SK-N-SH (cell line): Measurements from ENCODE around the gene DBR1. TPM values are rescaled to one million over a fixed set of nuclear protein-coding genes. Genes with fewer than 3 reads are reported as not detected.

Source experiments
- CTCF ChIA-PET: fragments of 300-600, 350-600 bp; formaldehyde crosslinking; extraction: SDS; loops from one replicate; lab custom pipeline; 2021; lab: Yijun Ruan, JAX
- POLR2A ChIA-PET: fragments of 350-600 bp; sonication (Branson Sonifier 250); formaldehyde crosslinking; extraction: SDS; loops from one replicate; lab custom pipeline; 2020; ENCODE audit warnings: antibody characterized with exemption, inconsistent platforms; lab: Yijun Ruan, JAX
- DNase-seq: peaks from one replicate; pipeline ENCODE4 v3.0.0; 2012
- H2AFZ ChIP-seq: fragments of 200-600 bp; sonication (generic); 2 replicates; pipeline ENCODE4 v1.8.1; 2016; ENCODE audit warnings: antibody characterized with exemption, mild to moderate bottlenecking, low read depth
- H3F3A ChIP-seq: fragments of 200-600 bp; sonication (generic); replicated peaks from 2 replicates; pipeline ENCODE3; 2016; ENCODE audit warnings: antibody characterized with exemption, mild to moderate bottlenecking; ENCODE audit not compliant: insufficient read depth
- H3K27ac ChIP-seq, 2 experiments: fragments of 200-500 bp in 1 of 2; fragments of 200-600 bp in 1 of 2; sonication (Bioruptor generic) in 1 of 2; sonication (generic), shearing (Covaris generic) in 1 of 2; 2 replicates each; pipeline versions ENCODE4 v1.5.1 to v1.6.1; 2014 to 2016; ENCODE audit warnings: low read depth in 2 of 2, inconsistent platforms in 1 of 2, low read length in 1 of 2, mild to moderate bottlenecking in 1 of 2, mixed read lengths in 1 of 2
- H3K27me3 ChIP-seq: fragments of 200-600 bp; sonication (generic), shearing (Covaris generic); 2 replicates; pipeline ENCODE4 v1.6.1; 2016; ENCODE audit warnings: mixed run types; ENCODE audit not compliant: insufficient read depth
- H3K36me3 ChIP-seq, 2 experiments: fragments of 200-500 bp in 1 of 2; fragments of 200-600 bp in 1 of 2; sonication (Bioruptor generic) in 1 of 2; sonication (generic) in 1 of 2; replicated peaks in 1 of 2; 2 replicates each; pipeline versions ENCODE3 to v1.5.1; 2014 to 2016; ENCODE audit warnings: low read length in 1 of 2, mild to moderate bottlenecking in 1 of 2; ENCODE audit not compliant: insufficient read depth in 2 of 2, control insufficient read depth in 1 of 2
- H3K4me1 ChIP-seq, 2 experiments: fragments of 200-500 bp in 1 of 2; fragments of 200-600 bp in 1 of 2; sonication (Bioruptor generic) in 1 of 2; sonication (generic), shearing (Covaris generic) in 1 of 2; 2 replicates each; pipeline versions ENCODE4 v1.5.1 to v1.6.1; 2014 to 2016; ENCODE audit warnings: low read depth in 1 of 2, low read length in 1 of 2, mixed run types in 1 of 2; ENCODE audit not compliant: insufficient read depth in 2 of 2, control insufficient read depth in 1 of 2
- H3K4me2 ChIP-seq: fragments of 200-600 bp; sonication (generic), shearing (Covaris generic); 2 replicates; pipeline ENCODE4 v1.6.1; 2017; ENCODE audit warnings: mixed run types
- H3K4me3 ChIP-seq, 2 experiments: fragments of 200-500 bp in 1 of 2; fragments of 200-600 bp in 1 of 2; sonication (Bioruptor generic) in 1 of 2; sonication (generic), shearing (Covaris generic) in 1 of 2; 2 replicates each; pipeline versions ENCODE4 v1.5.1 to v1.8.1; 2014 to 2016; ENCODE audit warnings: low read depth in 2 of 2, inconsistent platforms in 1 of 2, low read length in 1 of 2, mild to moderate bottlenecking in 1 of 2, mixed read lengths in 1 of 2, moderate library complexity in 1 of 2
- H3K79me2 ChIP-seq: fragments of 200-600 bp; sonication (generic); 2 replicates; pipeline ENCODE4 v1.8.1; 2017; ENCODE audit warnings: mild to moderate bottlenecking; ENCODE audit not compliant: insufficient read depth
- H3K9ac ChIP-seq: fragments of 200-600 bp; sonication (generic); 2 replicates; pipeline ENCODE4 v1.6.1; 2017; ENCODE audit warnings: mixed run types
- H3K9me2 ChIP-seq: fragments of 200-600 bp; sonication (generic); 2 replicates; pipeline ENCODE4 v1.6.1; 2017; ENCODE audit warnings: mixed run types
- H3K9me3 ChIP-seq: fragments of 200-600 bp; sonication (generic); 2 replicates; pipeline ENCODE4 v1.6.1; 2017; ENCODE audit warnings: mixed run types, mild to moderate bottlenecking, moderate library complexity
- H4K20me1 ChIP-seq: fragments of 200-600 bp; sonication (generic); 2 replicates; pipeline ENCODE4 v1.6.1; 2017; ENCODE audit warnings: mild to moderate bottlenecking, mixed run types; ENCODE audit not compliant: insufficient read depth
- CHD2 ChIP-seq: fragments of 150-350 bp; IDR thresholded peaks from 2 replicates; pipeline ENCODE4 v1.6.1; 2018; ENCODE audit warnings: low read length; ENCODE audit not compliant: partially characterized antibody
- FOSL2 ChIP-seq: IDR thresholded peaks from 2 replicates; pipeline ENCODE4 v1.4.0; 2012; ENCODE audit warnings: low read depth, mild to moderate bottlenecking, moderate library complexity, borderline replicate concordance
- GABPA ChIP-seq: IDR thresholded peaks from 2 replicates; pipeline ENCODE4 v1.4.0; 2012; ENCODE audit warnings: low read depth, mild to moderate bottlenecking
- NFIC ChIP-seq: IDR thresholded peaks from 2 replicates; pipeline ENCODE4 v1.4.0; 2012; ENCODE audit warnings: borderline replicate concordance
- REST ChIP-seq: IDR thresholded peaks from 2 replicates; pipeline ENCODE4 v1.6.1; 2012; ENCODE audit warnings: mild to moderate bottlenecking, low read depth, low read length, moderate library complexity
- SIN3A ChIP-seq: IDR thresholded peaks from 2 replicates; pipeline ENCODE4 v1.6.1; 2012; ENCODE audit warnings: low read depth, mild to moderate bottlenecking, low read length, moderate library complexity, borderline replicate concordance
- SMC3 ChIP-seq: IDR thresholded peaks from 2 replicates; pipeline ENCODE4 v1.6.1; 2012; ENCODE audit warnings: low read depth, low read length, improper control_type of control experiment
- TCF12 ChIP-seq: IDR thresholded peaks from 2 replicates; pipeline ENCODE4 v1.4.0; 2012
- USF2 ChIP-seq: fragments of 150-350 bp; IDR thresholded peaks from 2 replicates; pipeline ENCODE4 v1.6.1; 2017; ENCODE audit warnings: antibody characterized with exemption, low read length, low read depth, borderline replicate concordance
- YY1 ChIP-seq: IDR thresholded peaks from 2 replicates; pipeline ENCODE4 v1.4.0; 2012; ENCODE audit warnings: low read depth, mild to moderate bottlenecking
- ZBTB33 ChIP-seq: IDR thresholded peaks from 2 replicates; pipeline ENCODE4 v1.4.0; 2012; ENCODE audit warnings: low read depth, borderline replicate concordance
- WGBS: methylation state at CpG from one replicate; pipeline ENCODE4 v1.1.6; 2017; ENCODE audit warnings: low lambda C conversion rate; 5-methylcytosine and 5-hydroxymethylcytosine counted together
- polyA plus RNA-seq, 3 experiments: library from polyadenylated mRNA; depleted of rRNA; stranded (reverse); fragments of >200 nt; gene quantifications; 2 replicates each; pipeline ENCODE4 v1.2.3, GENCODE V29; 2012

The DBR1 gene
- polyA plus RNA-seq, 1 of the 3 experiments (the other 2 are of a cell fraction): 9.2 TPM

GRCh38 chr3:138222131-138222941 lies 47.6 kb upstream of the DBR1 start:
- Histone ChIP-seq H2AFZ (no peak overlapping the region), H4K20me1 (peaks cover 15% of the 10 kb centered on the region; the same call in 1 of the 2 replicates), H3K9ac (no peak overlapping the region), H3K4me1 (peaks cover 0 to 12% of the 10 kb centered on the region in 2 experiments; a peak in 2 of 4 replicates), H3K27ac (no peak overlapping the region), H3K36me3 (peaks cover 41 to 51% of the 10 kb centered on the region in 2 experiments), H3K9me3 (no peaks in the 10 kb centered on the region), H3K4me3 (no peak overlapping the region), H3K27me3 (no peaks in the 10 kb centered on the region), H3K79me2 (peaks cover 37% of the 10 kb centered on the region; the same call in 1 of the 2 replicates), H3K9me2 (no peaks in the 10 kb centered on the region), H3K4me2 (no peak overlapping the region), H3F3A (no peaks in the 10 kb centered on the region)
- TF ChIP-seq CHD2 (no peak), ZBTB33 (no peak), REST (no peak), YY1 (no peak), GABPA (no peak), TCF12 (no peak), FOSL2 (no peak), SMC3 (no peak), USF2 (no peak), NFIC (no peak), SIN3A (no peak)
- 99% methylated on average over 2 of the region's 2 CpGs for WGBS
- CTCF ChIA-PET: no interaction called here
- no peak for DNase-seq
- POLR2A ChIA-PET: no interaction called here
